Measurements from ENCODE around the gene LTBP1.

GRCh38 chr2:33062665-33063250 is 116.0 kb downstream of the LTBP1 start:
- no peak for TF ChIP-seq YY1 (IDR thresholded peaks at IDR 0.05; ENCODE audit: low read depth)
- TF ChIP-seq EP300 (IDR thresholded peaks at IDR 0.05; ENCODE audit: borderline replicate concordance): no peak
- TF ChIP-seq FOXM1 (IDR thresholded peaks at IDR 0.05; ENCODE audit: borderline replicate concordance, low read depth): no peak
- TF ChIP-seq, protein P1, sequence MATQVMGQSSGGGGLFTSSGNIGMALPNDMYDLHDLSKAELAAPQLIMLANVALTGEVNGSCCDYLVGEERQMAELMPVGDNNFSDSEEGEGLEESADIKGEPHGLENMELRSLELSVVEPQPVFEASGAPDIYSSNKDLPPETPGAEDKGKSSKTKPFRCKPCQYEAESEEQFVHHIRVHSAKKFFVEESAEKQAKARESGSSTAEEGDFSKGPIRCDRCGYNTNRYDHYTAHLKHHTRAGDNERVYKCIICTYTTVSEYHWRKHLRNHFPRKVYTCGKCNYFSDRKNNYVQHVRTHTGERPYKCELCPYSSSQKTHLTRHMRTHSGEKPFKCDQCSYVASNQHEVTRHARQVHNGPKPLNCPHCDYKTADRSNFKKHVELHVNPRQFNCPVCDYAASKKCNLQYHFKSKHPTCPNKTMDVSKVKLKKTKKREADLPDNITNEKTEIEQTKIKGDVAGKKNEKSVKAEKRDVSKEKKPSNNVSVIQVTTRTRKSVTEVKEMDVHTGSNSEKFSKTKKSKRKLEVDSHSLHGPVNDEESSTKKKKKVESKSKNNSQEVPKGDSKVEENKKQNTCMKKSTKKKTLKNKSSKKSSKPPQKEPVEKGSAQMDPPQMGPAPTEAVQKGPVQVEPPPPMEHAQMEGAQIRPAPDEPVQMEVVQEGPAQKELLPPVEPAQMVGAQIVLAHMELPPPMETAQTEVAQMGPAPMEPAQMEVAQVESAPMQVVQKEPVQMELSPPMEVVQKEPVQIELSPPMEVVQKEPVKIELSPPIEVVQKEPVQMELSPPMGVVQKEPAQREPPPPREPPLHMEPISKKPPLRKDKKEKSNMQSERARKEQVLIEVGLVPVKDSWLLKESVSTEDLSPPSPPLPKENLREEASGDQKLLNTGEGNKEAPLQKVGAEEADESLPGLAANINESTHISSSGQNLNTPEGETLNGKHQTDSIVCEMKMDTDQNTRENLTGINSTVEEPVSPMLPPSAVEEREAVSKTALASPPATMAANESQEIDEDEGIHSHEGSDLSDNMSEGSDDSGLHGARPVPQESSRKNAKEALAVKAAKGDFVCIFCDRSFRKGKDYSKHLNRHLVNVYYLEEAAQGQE (IDR thresholded peaks at IDR 0.05; ENCODE audit: low read depth): no peak

All from Ishikawa (cell line).